WTC11 (cell line): Measurements from ENCODE around the gene TAF10. TPM values are rescaled to one million over a fixed set of nuclear protein-coding genes. Genes with fewer than 3 reads are reported as not detected.
A peak's percentile ranks its signal among the peaks of the same experiment; 100 is the strongest.

ENCODE experiments used
- ATAC-seq: fragments of 200-7000 bp; cut with Tn5 transposase; 2 replicates; pipeline ENCODE4 v1.10.0; 2021; ENCODE audit warnings: mild to moderate bottlenecking, moderate library complexity
- CTCF ChIA-PET: fragments of 300-600 bp; sonication (Branson Sonifier 250); formaldehyde crosslinking; loops from one replicate; lab custom pipeline; 2021; ENCODE audit warnings: antibody characterized with exemption; lab: Charles Lee
- POLR2A ChIA-PET: fragments of 350-600 bp; sonication (Branson Sonifier 250); formaldehyde crosslinking; loops from one replicate; lab custom pipeline; 2021; ENCODE audit warnings: antibody characterized with exemption; lab: Charles Lee
- DNase-seq: peaks from one replicate; pipeline ENCODE4 v3.0.0; 2021; ENCODE audit warnings: low spot score
- H3K27ac Mint-ChIP-seq: 2 replicates; pipeline ENCODE4 v1.8.0; 2021; ENCODE audit warnings: mixed read lengths
- H3K27me3 Mint-ChIP-seq: 2 replicates; pipeline ENCODE4 v1.8.0; 2021; ENCODE audit warnings: low read depth, mild to moderate bottlenecking, moderate library complexity, mixed read lengths
- H3K36me3 Mint-ChIP-seq: 2 replicates; pipeline ENCODE4 v1.8.0; 2021; ENCODE audit warnings: mixed read lengths
- H3K4me1 Mint-ChIP-seq: 2 replicates; pipeline ENCODE4 v1.8.0; 2022; ENCODE audit warnings: mixed read lengths
- H3K4me3 Mint-ChIP-seq: 2 replicates; pipeline ENCODE4 v1.8.0; 2021; ENCODE audit warnings: mild to moderate bottlenecking, moderate library complexity, mixed read lengths
- H3K9me3 Mint-ChIP-seq: 2 replicates; pipeline ENCODE4 v1.8.0; 2021; ENCODE audit warnings: mixed read lengths
- AR ChIP-seq: fragments of 250-450 bp; sonication (Bioruptor Pico); IDR thresholded peaks from 2 replicates; pipeline ENCODE4 v1.9.0; 2021; ENCODE audit warnings: mild to moderate bottlenecking
- CREB1 ChIP-seq: sonication (generic); formaldehyde crosslinking; IDR thresholded peaks from 2 replicates; pipeline ENCODE4 v1.8.0; 2023; ENCODE audit warnings: mild to moderate bottlenecking, missing genetic modification reagents
- E2F4 ChIP-seq: sonication (generic); formaldehyde crosslinking; IDR thresholded peaks from 2 replicates; pipeline ENCODE4 v1.8.1; 2022; ENCODE audit warnings: low read depth, mild to moderate bottlenecking, moderate library complexity, missing genetic modification reagents, borderline replicate concordance
- E2F5 ChIP-seq: sonication (generic); formaldehyde crosslinking; IDR thresholded peaks from 2 replicates; pipeline ENCODE4 v1.8.1; 2022; ENCODE audit warnings: mild to moderate bottlenecking, moderate library complexity, missing genetic modification reagents
- ELF4 ChIP-seq: sonication (generic); formaldehyde crosslinking; IDR thresholded peaks from 2 replicates; pipeline ENCODE4 v1.8.1; 2022; ENCODE audit warnings: low read depth, mild to moderate bottlenecking, moderate library complexity, missing genetic modification reagents
- ESRRA ChIP-seq: sonication (generic); formaldehyde crosslinking; IDR thresholded peaks from 2 replicates; pipeline ENCODE4 v1.8.1; 2022; ENCODE audit warnings: mild to moderate bottlenecking, missing genetic modification reagents, borderline replicate concordance
- FOXK1 ChIP-seq: sonication (generic); formaldehyde crosslinking; IDR thresholded peaks from 2 replicates; pipeline ENCODE4 v1.8.0; 2022; ENCODE audit warnings: mild to moderate bottlenecking, moderate library complexity, missing genetic modification reagents
- FOXP1 ChIP-seq: sonication (generic); formaldehyde crosslinking; IDR thresholded peaks from 2 replicates; pipeline ENCODE4 v1.8.0; 2022; ENCODE audit warnings: missing genetic modification reagents, mild to moderate bottlenecking, moderate library complexity, borderline replicate concordance
- HMGXB4 ChIP-seq: sonication (generic); formaldehyde crosslinking; IDR thresholded peaks from 2 replicates; pipeline ENCODE4 v1.8.1; 2023; ENCODE audit warnings: mild to moderate bottlenecking, moderate library complexity, missing genetic modification reagents
- JUN ChIP-seq: sonication (generic); formaldehyde crosslinking; IDR thresholded peaks from 2 replicates; pipeline ENCODE4 v1.8.0; 2023; ENCODE audit warnings: mild to moderate bottlenecking, missing genetic modification reagents
- KAT7 ChIP-seq: sonication (generic); formaldehyde crosslinking; IDR thresholded peaks from 2 replicates; pipeline ENCODE4 v1.8.1; 2023; ENCODE audit warnings: missing genetic modification reagents, mild to moderate bottlenecking, borderline replicate concordance
- MAX ChIP-seq: sonication (generic); formaldehyde crosslinking; IDR thresholded peaks from 2 replicates; pipeline ENCODE4 v1.8.0; 2022; ENCODE audit warnings: mild to moderate bottlenecking, missing genetic modification reagents
- MYBL2 ChIP-seq: sonication (generic); formaldehyde crosslinking; IDR thresholded peaks from 2 replicates; pipeline ENCODE4 v1.8.1; 2023; ENCODE audit warnings: mild to moderate bottlenecking, moderate library complexity, missing genetic modification reagents
- NFE2L1 ChIP-seq: sonication (generic); formaldehyde crosslinking; IDR thresholded peaks from 2 replicates; pipeline ENCODE4 v1.8.1; 2023; ENCODE audit warnings: missing genetic modification reagents
- NR3C1 ChIP-seq: sonication (generic); formaldehyde crosslinking; conservative IDR thresholded peaks from 2 replicates; pipeline ENCODE4 v1.8.1; 2023; ENCODE audit warnings: low read depth, mild to moderate bottlenecking, missing genetic modification reagents
- OVOL2 ChIP-seq: fragments of 250-450 bp; sonication (Bioruptor Pico); IDR thresholded peaks from 2 replicates; pipeline ENCODE4 v1.9.0; 2021; ENCODE audit warnings: mild to moderate bottlenecking, borderline replicate concordance
- RELA ChIP-seq: sonication (generic); formaldehyde crosslinking; IDR thresholded peaks from 2 replicates; pipeline ENCODE4 v1.8.1; 2022; ENCODE audit warnings: missing genetic modification reagents, mild to moderate bottlenecking, borderline replicate concordance
- TEAD4 ChIP-seq: sonication (generic); formaldehyde crosslinking; IDR thresholded peaks from 2 replicates; pipeline ENCODE4 v1.8.0; 2022; ENCODE audit warnings: mild to moderate bottlenecking, missing genetic modification reagents
- TP53 ChIP-seq: sonication (generic); formaldehyde crosslinking; IDR thresholded peaks from 2 replicates; pipeline ENCODE4 v1.8.1; 2023; ENCODE audit warnings: mild to moderate bottlenecking, missing genetic modification reagents
- USF1 ChIP-seq: sonication (generic); formaldehyde crosslinking; IDR thresholded peaks from 2 replicates; pipeline ENCODE4 v1.8.0; 2022; ENCODE audit warnings: mild to moderate bottlenecking, missing genetic modification reagents
- USF2 ChIP-seq: sonication (generic); formaldehyde crosslinking; IDR thresholded peaks from 2 replicates; pipeline ENCODE4 v1.8.1; 2023; ENCODE audit warnings: mild to moderate bottlenecking, missing genetic modification reagents, moderate library complexity
- ZNF281 ChIP-seq: sonication (generic); formaldehyde crosslinking; IDR thresholded peaks from 2 replicates; pipeline ENCODE4 v1.8.0; 2023; ENCODE audit warnings: mild to moderate bottlenecking, missing genetic modification reagents
- total RNA-seq: library from RNA; stranded (reverse); gene quantifications from 3 replicates; pipeline ENCODE4 v1.2.3, GENCODE V29; 2021

TAF10 gene
- total RNA-seq, 1 experiment from 2014 or later = 165 TPM

- TF ChIP-seq OVOL2 (CRISPR knock-in tag) = no peak
Measured at GRCh38 chr11:6604081-6604626, 7.9 kb downstream of the TAF10 start (continued).

GRCh38 chr11:6603287-6604080 lies 8.5 kb downstream of the TAF10 start, which contains the start of the genes ILK and RRP8:
Gene ILK, plus strand, starts transcription at chr11:6603774. Its CDS starts 498 bp downstream, at chr11:6604272.
Gene RRP8, minus strand, starts transcription at chr11:6603616. Its CDS starts 114 bp downstream, at chr11:6603502.
- H3K27ac Mint-ChIP-seq = no peak within 1 kb of the TSS
- H3K4me3 Mint-ChIP-seq = no peak within 1 kb of the TSS
- peaks cover 14% of the 10 kb centered on the region for H3K4me1 Mint-ChIP-seq
- no peaks in the 10 kb centered on the region for H3K9me3 Mint-ChIP-seq
- H3K27me3 Mint-ChIP-seq = no peaks in the 10 kb centered on the region
- DNase-seq (peak; percentile 93), ATAC-seq (peak; percentile 79)
- POLR2A ChIA-PET = interaction anchor here (0.6 to 1.5 kb wide), 6 partner anchors 8 to 122 kb away, joined by 3 to 7 read pairs (median 4); partner anchors contain the start of genes ARFIP2, TAF10, TIMM10B and TPP1
- CTCF ChIA-PET = interaction anchor here (0.7 to 4.0 kb wide), 11 partner anchors 8 to 160 kb away, joined by 3 to 12 read pairs (median 4); partner anchors contain the start of genes MRPL17, TAF10 and TPP1
- peaks cover 22% of the 10 kb centered on the region for H3K36me3 Mint-ChIP-seq
- TF ChIP-seq KAT7 (CRISPR knock-in tag) = 0 out of 2 replicates have a peak, but pooled peaks have one; percentile 95
- TF ChIP-seq JUN (CRISPR knock-in tag) = 0 out of 2 replicates have a peak, but pooled peaks have one; percentile 29
- peak; percentile 93 for TF ChIP-seq E2F5 (CRISPR knock-in tag)
- no peak for TF ChIP-seq AR (CRISPR knock-in tag)
- peak; percentile 94 for TF ChIP-seq FOXK1 (CRISPR knock-in tag)
- TF ChIP-seq USF2 (CRISPR knock-in tag) = peak; percentile 65
- peak; percentile 85 for TF ChIP-seq FOXP1
- TF ChIP-seq E2F4 (CRISPR knock-in tag) = peak; percentile 48; the same call in 1 of the 2 replicates
- no peak for TF ChIP-seq ELF4 (CRISPR knock-in tag)
- TF ChIP-seq ESRRA (CRISPR knock-in tag) = peak; percentile 89
- TF ChIP-seq TEAD4 = 0 out of 2 replicates have a peak, but pooled peaks have one; percentile 28
- TF ChIP-seq HMGXB4 (CRISPR knock-in tag) = peak; percentile 72; the same call in 1 of the 2 replicates
- TF ChIP-seq MAX = peak; percentile 94
- peak; percentile 50; the same call in 1 of the 2 replicates for TF ChIP-seq ZNF281
- TF ChIP-seq TP53 (CRISPR knock-in tag) = peak; percentile 87; the same call in 1 of the 2 replicates
- TF ChIP-seq NR3C1 (CRISPR knock-in tag) = 0 out of 2 replicates have a peak, but pooled peaks have one; percentile 53
- peak; percentile 11; the same call in 1 of the 2 replicates for TF ChIP-seq CREB1
- TF ChIP-seq RELA (CRISPR knock-in tag) = peak; percentile 77; the same call in 1 of the 2 replicates
- TF ChIP-seq USF1 (CRISPR knock-in tag) = peak; percentile 37; the same call in 1 of the 2 replicates
- TF ChIP-seq NFE2L1 = peak; percentile 27; the same call in 1 of the 2 replicates
- peak; percentile 94 for TF ChIP-seq MYBL2 (CRISPR knock-in tag)
